Cardiac fibroblast (primary cell): ENCODE measurements around the gene DEFB131B.

ENCODE experiments used
- DNase-seq, 2 donors: peaks; one replicate each; pipeline versions ENCODE4 v3.0.0 to v3.0.0-alpha.2; 2010; ENCODE audit warnings: low read depth in 2 of 2
- H3K4me3 ChIP-seq, 2 donors: replicated peaks in 1 of 2; 1 replicate in 1 of 2; 2 replicates in 1 of 2; pipeline ENCODE4 v1.5.1; 2011; ENCODE audit warnings: low read depth in 2 of 2, low read length in 2 of 2, mild to moderate bottlenecking in 2 of 2, moderate library complexity in 1 of 2
- CTCF ChIP-seq: IDR thresholded peaks from one replicate; pipeline ENCODE4 v1.5.1; 2011; ENCODE audit warnings: low read depth, mild to moderate bottlenecking, low read length, inconsistent platforms

The DEFB131B gene

GRCh38 chr11:71931245-71931602 is 53.0 kb downstream of the DEFB131B start:
- DNase-seq = peak in 1 of 2 donors; percentile 68
- TF ChIP-seq CTCF = no peak
- no peak overlapping the region for H3K4me3 ChIP-seq

DNA sequence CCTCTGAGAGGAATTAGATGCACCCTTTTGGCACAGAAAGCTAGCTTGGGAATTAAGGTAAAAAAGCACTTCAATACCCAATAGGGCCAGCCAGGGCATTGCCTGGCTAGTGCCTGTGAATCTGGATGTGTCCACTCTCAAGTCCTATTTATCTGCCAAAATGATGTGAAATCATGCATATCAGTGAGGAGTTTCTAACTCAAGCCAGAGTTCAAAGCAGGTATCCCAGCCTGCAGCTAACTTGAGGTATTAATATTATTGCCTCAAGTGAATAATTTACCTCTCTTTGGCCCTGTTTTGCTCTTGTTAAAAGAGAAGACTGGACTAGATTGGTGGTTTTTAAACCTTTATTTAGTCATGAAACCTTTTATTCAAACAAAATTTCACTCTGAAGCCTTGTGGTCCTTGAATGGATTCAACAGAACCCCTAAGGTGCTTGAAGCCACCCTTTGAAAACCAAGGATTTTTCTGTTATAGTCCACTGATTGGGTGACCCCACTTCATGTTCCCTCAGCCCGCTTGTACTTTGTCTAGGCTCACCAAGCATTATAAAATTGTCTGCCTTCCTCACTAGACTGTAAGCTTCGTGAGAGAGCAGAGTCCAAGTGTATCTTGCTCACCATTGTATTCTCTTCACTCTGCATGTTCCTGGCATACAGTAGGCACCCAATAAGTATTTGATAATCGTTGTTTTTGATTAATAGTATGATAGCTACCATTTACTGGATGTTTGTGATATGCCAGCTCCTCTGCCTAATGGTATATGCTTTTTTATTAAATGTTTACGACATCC is 55.1 kb downstream of the DEFB131B start:
- no peak for TF ChIP-seq CTCF
- DNase-seq = no peak
- H3K4me3 ChIP-seq = no peak overlapping the region
